GM12874 (cell line): ENCODE data around the gene INSIG2.

ENCODE experiments used
- CTCF ChIP-seq: IDR thresholded peaks from 2 replicates; pipeline ENCODE4 v1.5.1; 2011; ENCODE audit warnings: low read depth, mild to moderate bottlenecking, control low read depth, low read length, moderate library complexity; ENCODE audit not compliant: insufficient read depth

Gene INSIG2

GRCh38 chr2:118153433-118153832, 65.2 kb downstream of the INSIG2 start:
- TF ChIP-seq CTCF, result no peak

DNA sequence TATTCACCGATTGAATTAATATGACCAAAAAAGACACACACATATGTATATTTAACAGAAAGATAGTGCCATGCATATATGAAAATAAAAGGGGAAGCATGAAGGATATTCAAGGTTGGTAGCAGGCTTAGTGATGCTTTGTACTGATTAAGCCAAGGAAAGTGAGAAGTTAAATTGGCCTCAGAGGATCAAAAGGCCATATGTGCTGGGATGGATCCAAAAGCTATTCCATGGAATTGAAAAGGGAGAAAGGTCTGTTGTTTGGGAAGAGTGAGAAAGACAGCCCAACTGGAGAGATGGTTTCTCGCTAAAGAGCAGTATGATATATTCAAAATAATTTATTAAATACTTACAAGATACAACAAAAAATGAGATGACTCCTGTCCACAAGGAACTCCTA, 65.9 kb downstream of the INSIG2 start:
- TF ChIP-seq CTCF, result no peak
